Glomerular visceral epithelial cell (primary cell): ENCODE data around the gene LPAR1.

ENCODE experiments used
- DNase-seq: peaks from one replicate; pipeline ENCODE4 v3.0.0-alpha.2; 2016; ENCODE audit errors: extremely low spot score

LPAR1 gene

DNA sequence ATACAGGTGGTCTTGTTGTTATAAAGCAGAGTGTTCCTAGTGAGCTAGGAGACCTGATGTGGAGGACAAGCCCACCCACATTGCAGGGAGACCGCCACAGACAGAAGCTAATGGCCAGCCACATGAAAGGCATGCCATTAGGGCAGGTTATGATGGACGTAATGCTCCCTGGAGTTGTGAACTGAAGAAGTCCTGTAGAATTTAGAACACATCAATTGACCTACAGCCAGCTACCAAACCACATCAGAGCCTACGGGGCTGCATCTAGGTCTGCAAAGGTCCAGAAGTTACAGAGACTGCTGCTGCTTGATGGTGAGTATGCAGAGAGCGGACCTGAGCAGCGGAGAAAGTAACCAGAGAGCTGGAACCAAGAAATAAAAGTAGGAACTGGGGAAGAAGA, 116.6 kb downstream of the LPAR1 start:
- no peak for DNase-seq

DNA sequence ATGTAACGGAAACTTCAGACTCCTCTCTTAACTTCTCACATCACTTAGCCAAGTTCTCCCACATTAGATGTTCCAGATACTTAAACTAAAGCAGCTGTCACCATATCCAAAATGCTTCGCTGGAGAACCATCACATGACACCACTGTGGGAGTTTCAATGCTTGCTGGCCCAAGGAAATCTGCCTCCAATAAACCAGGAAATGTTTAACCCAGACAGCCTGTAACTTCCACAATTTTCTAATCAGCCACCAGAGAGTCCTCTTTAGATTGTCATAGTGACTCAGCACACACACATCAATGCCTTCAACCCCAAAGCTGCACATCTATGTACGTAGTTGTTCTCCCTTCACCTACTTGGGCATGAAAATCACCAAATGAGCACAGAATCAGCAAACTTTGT, 118.7 kb downstream of the LPAR1 start:
- DNase-seq = peak; percentile 76

DNA sequence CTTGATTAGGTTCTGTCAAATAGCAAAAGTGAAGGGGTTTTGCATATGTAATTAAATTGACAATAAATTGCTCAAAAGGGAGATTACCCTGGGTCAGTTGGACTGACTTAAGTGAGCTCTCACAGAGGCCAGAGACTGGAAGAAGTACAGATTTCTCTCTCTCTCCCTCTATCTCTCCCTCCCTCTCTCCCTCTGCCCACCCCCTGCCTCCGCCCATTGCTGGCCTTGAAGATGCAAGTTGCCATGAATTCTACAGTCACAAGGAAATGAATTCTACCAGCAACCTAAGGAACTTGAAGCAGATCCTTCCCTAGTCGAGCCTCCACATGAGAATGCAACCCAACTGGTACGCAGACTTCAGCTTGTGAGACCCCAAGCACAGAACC, 119.2 kb downstream of the LPAR1 start:
- DNase-seq = no peak

DNA sequence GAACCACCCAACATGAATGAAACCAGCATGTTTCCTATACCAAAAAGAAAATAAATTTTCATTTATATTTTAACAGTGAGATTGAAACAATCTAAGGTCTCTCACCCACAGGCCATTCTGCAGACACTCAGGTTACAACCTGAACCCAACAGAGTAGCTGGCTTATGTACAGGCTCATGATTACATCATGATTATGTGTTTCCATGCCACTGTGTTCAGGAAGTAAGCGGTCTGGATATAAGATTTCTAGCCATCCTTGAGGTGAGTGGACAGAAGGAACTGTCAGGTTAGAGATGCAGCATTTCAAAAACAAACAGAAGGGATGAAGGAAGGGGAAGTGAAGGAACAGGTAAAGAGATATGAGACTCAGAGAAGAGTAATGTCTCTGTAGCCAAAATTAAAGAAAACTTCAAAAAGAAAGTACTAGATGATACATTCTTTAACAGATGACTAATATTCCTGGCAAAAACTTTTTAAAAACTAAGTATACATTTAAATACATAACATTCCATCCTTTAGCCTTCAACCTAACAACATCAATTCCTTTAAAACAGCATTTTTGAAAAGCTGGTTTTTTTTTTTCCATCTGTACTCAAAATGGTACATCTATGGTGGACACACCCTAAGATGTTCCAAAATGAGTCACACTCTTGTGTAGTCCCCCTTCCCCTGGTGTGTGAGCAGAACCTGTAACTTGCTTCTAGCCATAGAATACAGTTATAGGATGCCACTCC, 119.8 kb downstream of the LPAR1 start:
- DNase-seq = peak; percentile 23

DNA sequence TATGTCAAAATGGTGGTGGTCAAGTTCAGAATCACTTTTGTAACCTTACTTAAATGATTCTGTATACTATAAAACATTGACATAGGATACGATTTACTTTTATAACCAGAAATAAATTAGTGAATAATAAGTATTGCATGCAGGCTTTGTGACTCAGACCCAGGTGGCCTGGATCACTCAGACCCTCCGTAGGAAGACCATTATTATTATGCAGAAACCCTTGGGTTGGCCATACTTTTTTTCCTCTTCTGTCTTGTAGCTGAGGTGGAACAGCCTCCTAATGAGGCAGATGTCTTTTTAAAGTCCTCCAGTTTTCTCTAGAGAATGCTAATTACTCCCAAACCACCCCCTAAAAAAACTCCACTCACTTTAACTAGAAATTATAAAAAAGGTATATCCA, 121.9 kb downstream of the LPAR1 start:
- DNase-seq = no peak

DNA sequence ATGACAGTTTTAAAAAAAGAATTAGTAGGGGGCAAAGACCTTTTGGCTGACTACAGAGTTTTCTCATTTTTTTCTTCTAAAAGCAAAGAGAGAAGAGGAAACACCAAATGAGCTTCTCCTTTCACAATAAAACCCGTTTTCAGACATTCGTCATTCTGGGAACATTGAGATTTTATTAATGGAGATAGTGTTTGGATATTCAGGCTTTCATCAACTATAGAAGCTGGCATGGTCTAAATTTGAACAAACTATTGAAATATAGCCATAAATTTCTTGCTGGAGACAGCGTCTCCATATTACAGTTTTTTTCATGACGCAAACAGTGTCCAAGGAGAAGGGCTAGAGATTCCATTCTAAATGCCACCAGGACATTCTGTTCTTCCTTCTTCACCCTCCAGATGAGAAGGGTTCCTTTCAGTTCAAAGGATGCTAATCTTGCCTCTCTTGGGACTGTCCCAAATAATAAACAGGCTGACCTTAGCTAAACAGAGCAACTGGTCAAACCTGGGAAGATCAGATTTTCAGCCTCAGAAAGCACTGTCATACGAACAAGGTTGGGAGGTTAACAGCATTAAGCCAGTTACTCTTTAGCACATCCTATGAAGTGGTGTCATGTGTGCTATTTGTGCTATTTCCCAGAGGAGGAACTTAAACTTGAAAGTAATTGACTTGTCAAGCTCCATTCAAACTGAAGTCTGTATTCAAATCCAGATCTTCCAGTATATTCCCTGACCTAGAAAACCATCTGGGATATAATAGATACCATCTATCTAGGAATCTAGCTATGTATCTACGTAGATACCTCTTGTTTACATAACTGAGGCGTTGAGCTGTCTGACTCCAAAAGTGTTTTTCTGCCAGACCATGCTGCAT, 125.6 kb downstream of the LPAR1 start:
- no peak for DNase-seq

DNA sequence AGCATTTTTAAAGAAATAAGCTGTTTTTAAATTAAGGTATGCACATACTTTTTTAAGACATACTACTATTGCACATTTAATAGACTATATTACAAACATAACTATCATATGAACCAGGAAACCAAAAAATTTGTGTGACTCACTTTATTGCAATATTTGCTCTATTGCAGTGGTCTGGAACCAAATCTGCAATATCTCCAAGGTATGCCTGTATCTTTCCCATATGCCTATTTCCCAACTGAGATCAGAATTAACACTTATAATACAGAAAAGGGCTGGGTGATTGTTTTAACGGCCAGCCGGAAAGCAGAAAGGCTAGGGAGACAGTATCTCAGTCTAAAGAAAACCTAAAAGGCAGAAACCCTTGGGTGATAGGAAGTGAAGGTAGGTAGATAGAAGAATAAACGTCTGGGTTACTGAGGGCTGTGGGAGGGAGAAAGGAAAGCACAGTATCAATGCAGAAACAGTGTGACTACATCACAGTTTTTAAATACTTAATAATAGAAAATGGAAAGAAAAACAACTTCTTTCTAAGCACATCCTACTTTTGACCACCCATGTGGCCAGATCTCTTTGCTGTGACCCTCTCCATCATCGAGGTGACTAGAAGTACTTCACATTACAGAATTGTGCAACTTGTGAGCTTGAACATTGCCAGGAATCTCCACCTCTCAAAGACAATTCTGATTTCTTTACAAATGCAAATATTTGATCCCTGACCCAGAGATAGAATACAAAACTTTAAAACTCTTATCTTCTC, 126.4 kb downstream of the LPAR1 start:
- peak; percentile 2 for DNase-seq

DNA sequence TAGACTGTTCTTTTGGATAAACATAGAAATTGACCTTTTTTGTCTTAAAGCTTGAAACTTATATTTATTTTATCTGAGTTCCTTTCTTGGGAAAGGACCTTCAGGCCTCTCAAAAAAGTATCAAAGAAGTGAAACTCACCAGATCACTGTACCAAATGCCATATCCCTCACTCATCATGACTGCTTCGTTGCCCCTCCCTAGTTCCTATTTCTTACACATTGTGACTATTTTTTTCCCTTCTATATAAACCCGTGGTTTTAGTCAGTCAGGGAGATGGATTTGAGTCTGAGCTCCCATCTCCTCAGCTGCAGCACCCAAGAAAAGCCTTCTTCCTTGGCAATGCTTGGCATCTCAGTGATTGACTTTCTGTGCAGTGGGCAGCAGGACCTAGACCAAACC, 129.4 kb downstream of the LPAR1 start:
- DNase-seq = no peak

DNA sequence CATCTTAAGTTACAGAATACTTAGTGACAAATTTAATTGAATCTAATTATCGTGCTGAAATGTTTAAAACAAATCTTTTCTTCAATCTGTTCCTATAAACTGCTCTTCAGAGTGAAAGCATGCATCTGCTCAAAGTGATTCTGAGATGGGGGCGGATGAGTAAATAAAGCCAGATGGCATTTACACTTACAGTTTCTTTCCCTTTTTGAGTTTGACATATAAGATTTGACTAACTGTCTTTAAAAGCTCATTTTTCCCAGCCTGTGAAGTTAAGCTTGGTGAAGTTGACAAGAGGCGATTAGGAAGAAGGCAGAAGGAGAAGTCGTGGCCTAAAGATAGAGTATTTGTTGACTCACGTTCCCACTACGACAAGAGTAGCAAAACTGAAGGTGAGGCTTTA, 137.4 kb downstream of the LPAR1 start:
- no peak for DNase-seq

DNA sequence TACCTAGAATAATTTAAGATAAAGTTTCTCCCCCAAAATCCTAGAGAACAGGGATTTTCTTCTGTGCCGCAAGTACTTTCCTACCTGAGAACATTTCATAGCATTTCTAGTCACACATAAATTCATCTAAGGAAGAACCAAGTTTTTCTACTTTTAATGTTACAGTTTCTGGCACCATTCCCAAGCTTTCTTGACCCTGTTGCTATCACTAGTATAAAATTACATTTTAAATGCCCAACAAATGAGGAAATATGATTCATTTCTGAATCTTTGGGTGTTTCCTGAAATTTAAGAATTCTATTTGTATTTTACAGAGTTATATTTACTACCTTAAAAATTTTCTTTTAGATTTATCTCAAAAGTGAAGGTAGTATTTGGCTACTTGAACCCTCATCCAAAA, 137.8 kb downstream of the LPAR1 start:
- DNase-seq = no peak

DNA sequence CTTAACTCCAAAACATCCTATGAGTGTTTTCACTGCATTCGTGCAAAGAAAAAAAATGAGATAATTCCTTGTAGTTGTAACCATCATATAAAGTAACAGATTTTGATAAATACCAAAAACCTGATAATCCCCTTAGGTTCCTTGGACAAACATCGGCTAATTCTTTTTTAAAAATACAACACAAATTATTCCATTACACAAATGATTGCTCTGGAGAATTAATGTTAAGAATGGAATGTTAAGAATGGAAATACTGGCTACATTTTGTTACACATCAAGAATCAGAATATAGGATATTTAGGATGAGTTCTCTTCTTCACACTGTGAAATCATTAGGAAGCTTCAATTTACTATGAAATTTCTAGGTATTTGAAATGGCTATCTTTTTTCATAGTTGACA, 139.4 kb downstream of the LPAR1 start:
- DNase-seq = no peak

DNA sequence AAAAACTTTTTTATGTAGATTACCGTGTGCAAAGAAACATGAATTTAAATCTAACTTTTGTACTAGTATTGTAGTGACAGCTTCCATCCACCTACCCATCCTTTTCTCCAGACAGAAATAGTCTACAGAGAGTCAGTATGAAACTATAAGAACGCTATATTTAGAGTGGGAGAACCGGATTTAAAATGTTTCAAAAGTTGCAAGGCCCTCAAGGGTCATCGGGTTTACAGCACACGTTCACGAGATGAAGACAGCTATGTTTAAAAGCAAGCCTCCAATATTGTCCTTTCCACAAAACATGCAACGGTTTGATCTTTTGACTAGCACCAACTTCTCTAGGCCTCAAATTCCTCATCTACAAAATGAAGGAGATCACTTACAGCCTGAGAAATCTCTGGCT, 139.9 kb downstream of the LPAR1 start:
- no peak for DNase-seq

DNA sequence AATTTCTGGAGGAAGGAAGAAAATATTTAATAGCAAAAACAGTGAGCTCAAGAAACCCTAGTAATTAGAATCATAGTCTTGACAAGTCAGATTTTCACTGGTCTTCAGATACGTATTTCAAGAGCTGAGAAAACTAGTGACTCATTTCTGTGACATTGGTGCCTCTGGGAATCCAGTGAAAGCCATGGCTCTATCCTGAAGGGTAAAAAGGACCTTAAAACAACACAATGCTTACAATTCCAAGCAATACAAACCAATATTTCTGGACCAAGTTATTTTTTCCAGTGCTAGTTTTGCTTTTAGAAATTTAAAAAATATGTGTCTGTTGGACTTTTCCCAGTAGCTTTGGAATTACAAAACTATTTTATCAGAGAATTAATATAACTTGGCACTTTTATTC, 140.3 kb downstream of the LPAR1 start:
- DNase-seq = no peak

DNA sequence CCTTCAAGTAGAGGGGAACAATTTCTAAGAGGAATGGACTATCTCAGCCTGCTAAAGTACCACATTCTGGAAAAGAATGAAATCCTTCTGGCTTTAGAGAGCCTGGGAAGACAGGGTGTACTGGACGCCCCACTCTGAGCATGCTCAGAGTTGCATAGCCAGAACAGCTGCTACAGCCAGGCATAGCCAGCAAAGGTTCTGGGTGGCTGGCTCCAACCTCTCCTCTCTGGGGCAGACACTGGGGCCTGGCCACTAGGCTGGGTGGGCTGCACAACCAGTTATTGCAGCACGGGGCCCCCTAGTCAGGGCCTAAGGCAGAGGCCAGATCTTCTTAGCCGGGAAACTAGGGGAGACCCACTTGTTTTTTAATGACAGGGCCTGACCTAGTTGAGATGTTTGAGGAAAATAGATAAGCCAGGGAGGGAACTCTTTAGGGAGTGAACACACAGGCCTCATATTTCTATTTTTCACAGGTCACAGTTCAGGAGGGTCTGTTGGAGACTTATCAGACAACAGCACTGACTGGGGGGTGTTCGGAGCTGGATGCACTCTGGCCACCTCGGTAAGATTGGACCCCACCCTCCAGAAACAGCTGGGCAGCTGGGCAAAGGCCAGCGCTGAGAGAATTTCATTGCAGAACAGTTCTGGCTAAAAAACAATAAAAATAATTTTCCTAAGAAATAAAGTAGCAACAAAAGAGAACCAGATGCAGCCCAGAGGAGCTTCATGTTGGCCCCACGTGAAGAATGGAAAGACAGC, 142.9 kb downstream of the LPAR1 start:
- no peak for DNase-seq

DNA sequence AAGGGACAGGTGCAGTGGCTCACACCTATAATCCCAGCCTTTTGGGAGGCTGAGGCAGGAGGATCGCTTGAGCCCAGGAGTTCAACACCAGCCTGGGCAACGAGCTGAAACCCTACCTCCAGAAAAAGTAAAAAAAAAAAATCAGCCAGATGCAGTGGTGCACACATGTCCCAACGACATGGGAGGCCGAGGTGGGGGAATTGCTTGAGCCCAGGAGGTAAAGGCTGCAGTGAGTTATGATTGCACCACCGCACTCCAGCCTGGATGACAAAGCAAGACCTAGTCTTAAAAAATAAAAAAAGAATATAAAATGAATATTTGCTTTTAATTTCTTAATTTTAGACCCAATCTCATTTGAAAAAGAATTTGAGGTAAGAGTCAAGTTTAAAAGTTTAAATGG, 143.5 kb downstream of the LPAR1 start:
- DNase-seq = no peak

DNA sequence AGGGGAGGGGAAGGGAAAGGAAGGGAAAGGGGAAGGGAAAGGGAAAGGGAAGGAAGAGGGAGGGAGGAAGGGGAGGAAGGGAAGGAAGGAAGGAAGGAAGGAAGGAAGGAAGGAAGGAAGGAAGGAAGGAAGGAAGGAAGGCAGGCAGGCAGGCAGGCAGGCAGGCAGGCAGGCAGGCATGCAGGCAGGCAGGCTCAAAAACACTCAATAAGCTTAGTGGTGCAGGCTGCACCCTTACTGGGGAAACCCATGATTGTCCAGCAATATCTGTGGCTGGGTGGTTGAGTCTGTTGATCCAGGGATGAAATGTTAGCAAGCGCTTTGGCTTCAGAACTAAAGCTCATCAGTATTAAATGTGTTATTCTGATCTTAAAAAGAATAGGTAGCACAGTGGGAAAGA, 145.6 kb downstream of the LPAR1 start:
- DNase-seq = no peak

DNA sequence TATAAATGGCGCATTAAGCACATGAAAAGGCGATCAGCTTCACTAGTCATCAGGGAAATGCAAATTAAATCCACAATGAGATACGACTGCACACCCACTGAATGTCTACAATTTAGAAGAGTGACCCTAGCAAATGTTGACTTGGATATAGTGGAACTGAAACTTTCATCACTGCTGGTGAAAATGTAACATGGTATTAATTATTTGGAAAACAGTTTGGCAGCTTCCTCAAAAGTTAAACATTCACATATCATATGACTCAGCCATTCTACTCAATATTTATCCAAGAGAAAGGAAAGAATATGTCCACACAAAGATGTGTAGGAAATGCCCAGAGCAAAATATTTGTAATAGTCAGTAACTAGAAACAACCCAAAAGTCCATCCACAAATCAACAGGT, 146.5 kb downstream of the LPAR1 start:
- peak; percentile 3 for DNase-seq

DNA sequence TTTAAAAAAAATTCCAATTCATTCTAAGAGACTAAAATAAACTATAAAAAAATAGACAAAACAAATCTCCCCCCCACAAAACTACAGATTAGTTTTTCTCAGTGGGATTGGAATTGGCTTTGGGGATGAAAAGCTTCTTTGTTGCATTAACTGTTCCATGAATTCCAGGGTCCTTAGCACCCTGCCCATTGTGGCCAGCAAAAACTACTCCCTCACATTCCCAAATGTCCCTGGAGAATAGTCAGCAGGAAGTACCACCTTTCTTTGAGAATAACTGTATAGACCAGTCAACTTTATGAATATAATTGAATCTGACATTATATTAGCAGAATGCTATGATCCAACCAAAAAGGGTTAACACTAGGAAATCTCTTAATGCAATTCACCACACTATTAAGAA, 147.9 kb downstream of the LPAR1 start:
- no peak for DNase-seq

DNA sequence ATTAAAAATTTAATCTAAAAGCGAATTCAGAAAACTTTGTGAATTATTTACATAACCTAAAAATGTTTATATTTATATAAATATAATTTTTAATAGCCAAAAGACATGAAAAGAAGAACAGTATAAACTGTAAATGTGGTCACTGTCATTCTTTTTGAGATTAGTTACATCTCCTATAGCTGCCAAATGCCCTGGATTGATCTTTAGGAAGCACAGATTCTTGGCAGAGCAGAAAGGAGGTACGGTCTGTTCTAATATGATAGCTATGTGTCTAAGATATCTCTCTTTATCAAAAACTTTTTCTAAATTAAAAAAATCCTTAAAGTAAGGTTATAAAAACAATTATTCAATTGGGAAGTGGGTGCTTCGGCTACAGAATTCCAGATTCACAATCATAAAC, 151.0 kb downstream of the LPAR1 start:
- no peak for DNase-seq

DNA sequence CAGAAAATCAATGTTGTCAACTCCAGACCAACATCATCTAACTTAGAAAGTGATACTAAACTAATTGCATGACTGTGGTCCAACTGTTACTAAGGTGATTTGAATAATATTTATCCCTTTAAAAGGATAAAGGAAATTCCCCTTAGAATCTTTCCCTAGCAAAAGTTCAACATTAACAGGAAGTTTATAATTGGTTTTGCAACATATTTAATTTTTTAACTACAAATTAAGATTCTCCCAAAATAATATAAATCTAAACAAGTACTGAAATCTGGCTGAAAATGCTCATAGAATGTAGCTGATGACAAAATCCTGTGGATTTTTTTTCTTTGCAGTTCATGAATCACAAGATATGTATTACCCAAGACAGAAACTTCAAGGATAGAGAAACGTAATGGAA, 151.4 kb downstream of the LPAR1 start:
- DNase-seq = peak; percentile 6

DNA sequence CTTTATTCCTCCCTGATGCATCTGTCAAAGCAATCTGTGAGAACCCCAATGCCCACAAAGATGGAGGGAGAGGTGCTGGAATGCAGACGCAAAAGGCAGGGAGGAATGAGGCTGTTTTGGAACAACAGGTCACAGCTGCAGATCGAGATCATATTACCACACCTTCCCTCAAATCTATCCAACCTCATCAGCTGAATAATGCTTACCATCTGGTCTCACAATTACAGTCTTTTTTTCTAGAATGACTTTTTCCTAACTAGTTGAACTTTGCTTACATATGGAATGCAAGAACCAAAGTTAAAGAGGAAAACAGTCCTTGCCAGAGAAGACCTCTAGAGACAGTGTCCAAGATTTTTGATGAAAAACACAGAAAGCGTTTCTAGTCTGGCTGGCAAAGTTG, 158.1 kb downstream of the LPAR1 start:
- DNase-seq = no peak

DNA sequence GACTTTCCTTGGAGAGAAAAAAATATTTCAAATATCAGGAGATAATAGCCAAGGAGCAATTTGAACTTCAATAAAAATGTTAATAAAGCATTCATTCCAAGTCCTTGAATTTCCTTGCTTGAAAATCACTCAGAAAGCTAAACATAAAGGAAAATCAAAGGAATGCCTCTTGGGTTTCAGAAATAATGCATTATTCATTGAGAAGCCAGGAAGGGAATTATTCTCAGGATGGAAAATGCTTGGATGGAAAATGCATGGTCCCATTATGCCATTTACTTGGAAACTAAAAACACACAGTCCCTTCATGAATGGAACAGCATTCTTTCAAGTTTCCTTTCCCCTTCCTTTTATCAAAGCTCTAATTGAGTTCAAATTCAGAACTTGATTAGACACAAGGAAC, 160.9 kb downstream of the LPAR1 start:
- no peak for DNase-seq
